BJ (cell line): ENCODE results near the gene ASB7. TPM values are rescaled to one million over a fixed set of nuclear protein-coding genes. Genes with fewer than 3 reads are reported as not detected.

Experiments
- CTCF ChIA-PET: fragments of 350-600 bp; formaldehyde crosslinking; extraction: SDS; loops from one replicate; lab custom pipeline; 2021; ENCODE audit warnings: antibody characterized with exemption, inconsistent platforms; lab: Yijun Ruan, JAX
- POLR2A ChIA-PET: fragments of 300-600 bp; sonication (Branson Sonifier 250); formaldehyde crosslinking; extraction: SDS; loops from one replicate; lab custom pipeline; 2021; ENCODE audit warnings: antibody characterized with exemption; lab: Charles Lee
- DNase-seq: peaks from one replicate; pipeline ENCODE4 v3.0.0-alpha.2; 2011; ENCODE audit warnings: low read depth
- H3K27me3 ChIP-seq: 2 replicates; pipeline ENCODE4 v1.6.0; 2011; ENCODE audit warnings: low read length; ENCODE audit not compliant: control insufficient read depth, insufficient read depth
- H3K36me3 ChIP-seq: 2 replicates; pipeline ENCODE4 v1.5.1; 2011; ENCODE audit warnings: low read length; ENCODE audit not compliant: control insufficient read depth, insufficient read depth
- H3K4me3 ChIP-seq: 2 replicates; pipeline ENCODE4 v1.5.1; 2011; ENCODE audit warnings: low read depth, mild to moderate bottlenecking, control low read depth, low read length
- CTCF ChIP-seq: IDR thresholded peaks from 2 replicates; pipeline ENCODE4 v1.5.1; 2011; ENCODE audit warnings: low read depth, mild to moderate bottlenecking, control low read depth, inconsistent platforms, low read length, moderate library complexity; ENCODE audit not compliant: insufficient read depth
- polyA plus RNA-seq: library from polyadenylated mRNA; depleted of rRNA; stranded (reverse); fragments of >200 nt; gene quantifications from 2 replicates; pipeline ENCODE4 v1.2.3, GENCODE V29; 2011; rRNA removed
- small RNA-seq: library from RNA; depleted of rRNA; stranded (forward); fragments of <200 nt; gene quantifications from one replicate; pipeline ENCODE3, GENCODE V24; 2012; ENCODE audit warnings: low replicate concordance, low read depth; ENCODE audit not compliant: insufficient read length

ASB7 gene
- polyA plus RNA-seq, 1 experiment, result 11.2 TPM

- Histone ChIP-seq H3K27me3 (no peaks in the 10 kb centered on the region), H3K4me3 (no peak overlapping the region), H3K36me3 (no peaks in the 10 kb centered on the region)
- no peak for TF ChIP-seq CTCF
- DNase-seq, result no peak
- ChIA-PET POLR2A (no interaction called here), CTCF (no interaction called here)
These were observed 90.3 kb downstream of the ASB7 start for GRCh38 chr15:100692671-100693070.

GRCh38 chr15:100693451-100693850 lies 91.1 kb downstream of the ASB7 start:
- DNase-seq, result no peak
- Histone ChIP-seq H3K4me3 (no peak overlapping the region), H3K27me3 (no peaks in the 10 kb centered on the region), H3K36me3 (no peaks in the 10 kb centered on the region)
- TF ChIP-seq CTCF, result no peak
- POLR2A ChIA-PET, result no interaction called here
- CTCF ChIA-PET, result no interaction called here

GRCh38 chr15:100694381-100695021 lies 92.1 kb downstream of the ASB7 start:
- DNase-seq, result no peak
- no peaks in the 10 kb centered on the region for H3K27me3 ChIP-seq
- no peak overlapping the region for H3K4me3 ChIP-seq
- no peaks in the 10 kb centered on the region for H3K36me3 ChIP-seq
- CTCF ChIA-PET, result interaction anchor here (0.9 kb wide), 1 partner anchor 23 kb away, joined by 3 read pairs; no protein-coding TSS in a partner anchor
- POLR2A ChIA-PET, result no interaction called here
- TF ChIP-seq CTCF, result no peak

- DNase-seq, result no peak
- ChIA-PET POLR2A (no interaction called here), CTCF (interaction anchor here (0.9 kb wide), 1 partner anchor 23 kb away, joined by 3 read pairs; no protein-coding TSS in a partner anchor)
- Histone ChIP-seq H3K36me3 (no peaks in the 10 kb centered on the region), H3K4me3 (no peak overlapping the region), H3K27me3 (no peaks in the 10 kb centered on the region)
- TF ChIP-seq CTCF, result no peak
These were observed 92.7 kb downstream of the ASB7 start for GRCh38 chr15:100695048-100695447.

- no peak for DNase-seq
- ChIA-PET POLR2A (no interaction called here), CTCF (interaction anchor here (0.9 to 1.0 kb wide), 2 partner anchors 9 to 11 kb away, joined by 3 read pairs; no protein-coding TSS in a partner anchor)
- Histone ChIP-seq H3K4me3 (no peak overlapping the region), H3K27me3 (no peaks in the 10 kb centered on the region), H3K36me3 (no peaks in the 10 kb centered on the region)
- TF ChIP-seq CTCF, result no peak
These were observed 94.1 kb downstream of the ASB7 start for GRCh38 chr15:100696452-100696851.

Small RNA genes lying within 50 kb of the gene (small RNA-seq; reads per million reads assigned to genes)
- not detected for gene RF00019
- not detected for gene RNU6-181P

Other genes with a start within 250 kb of the ASB7 start
- not detected in 2 replicates for gene CERS3, start 73.6 kb upstream of the ASB7 start, polyA plus RNA-seq
- 5.9 and 7.6 TPM in 2 replicates for gene LINS1, start 405 bp upstream of the ASB7 start, polyA plus RNA-seq